HepG2 (cell line): ENCODE measurements around the gene RGS19. TPM values are rescaled to one million over a fixed set of nuclear protein-coding genes. Genes with fewer than 3 reads are reported as not detected.
A peak's percentile ranks its signal among the peaks of the same experiment; 100 is the strongest.

ENCODE experiments used
- E2F5 ChIP-seq: sonication (generic); formaldehyde crosslinking; conservative IDR thresholded peaks from 2 replicates; pipeline ENCODE4 v1.4.0; 2020; ENCODE audit warnings: missing genetic modification reagents
- ELF1 ChIP-seq: sonication (generic); formaldehyde crosslinking; IDR thresholded peaks from 2 replicates; pipeline ENCODE4 v1.4.0; 2020; ENCODE audit warnings: missing genetic modification reagents
- ETV5 ChIP-seq: IDR thresholded peaks from 2 replicates; pipeline ENCODE4 v1.6.1; 2018; ENCODE audit warnings: missing biosample characterization, missing genetic modification reagents, inconsistent platforms, borderline replicate concordance
- JUN ChIP-seq: sonication (generic); formaldehyde crosslinking; IDR thresholded peaks from 2 replicates; pipeline ENCODE4 v1.4.0; 2020; ENCODE audit warnings: mild to moderate bottlenecking, missing genetic modification reagents
- KDM4B ChIP-seq: sonication (generic); formaldehyde crosslinking; IDR thresholded peaks from 2 replicates; pipeline ENCODE4 v1.4.0; 2020; ENCODE audit warnings: missing genetic modification reagents
- KLF11 ChIP-seq: IDR thresholded peaks from 2 replicates; pipeline ENCODE4 v1.6.1; 2016; ENCODE audit warnings: missing compliant biosample characterization
- MED13 ChIP-seq: sonication (generic); formaldehyde crosslinking; IDR thresholded peaks from 2 replicates; pipeline ENCODE4 v1.5.0; 2020; ENCODE audit warnings: missing genetic modification reagents
- MIXL1 ChIP-seq: IDR thresholded peaks from 2 replicates; pipeline ENCODE4 v1.6.1; 2016
- NFAT5 ChIP-seq: sonication (generic); formaldehyde crosslinking; IDR thresholded peaks from 2 replicates; pipeline ENCODE4 v1.4.0; 2020; ENCODE audit warnings: missing genetic modification reagents
- PCBP2 ChIP-seq: fragments of 200-400 bp; formaldehyde crosslinking; optimal IDR thresholded peaks from 2 replicates; pipeline ENCODE3; 2018; ENCODE audit warnings: low read length, low read depth; ENCODE audit not compliant: poor library complexity, severe bottlenecking
- RXRA ChIP-seq: sonication (generic); formaldehyde crosslinking; IDR thresholded peaks from 2 replicates; pipeline ENCODE4 v1.5.1; 2020; ENCODE audit warnings: missing genetic modification reagents
- SRSF4 ChIP-seq: fragments of 200-400 bp; formaldehyde crosslinking; IDR thresholded peaks from one replicate; pipeline ENCODE4 v1.6.1; 2018; ENCODE audit warnings: mild to moderate bottlenecking, low read depth, low read length, moderate library complexity; ENCODE audit not compliant: poor library complexity, severe bottlenecking
- TARDBP ChIP-seq: sonication (generic); formaldehyde crosslinking; IDR thresholded peaks from 2 replicates; pipeline ENCODE4 v1.8.0; 2022; ENCODE audit warnings: mild to moderate bottlenecking, missing genetic modification reagents
- XBP1 ChIP-seq: sonication (generic); formaldehyde crosslinking; IDR thresholded peaks from 2 replicates; pipeline ENCODE4 v1.5.0; 2020; ENCODE audit warnings: missing genetic modification reagents
- YEATS2 ChIP-seq: sonication (generic); formaldehyde crosslinking; IDR thresholded peaks from 2 replicates; pipeline ENCODE4 v1.4.0; 2020; ENCODE audit warnings: missing genetic modification reagents, borderline replicate concordance
- ZBTB34 ChIP-seq: sonication (generic); formaldehyde crosslinking; IDR thresholded peaks from 2 replicates; pipeline ENCODE4 v1.8.0; 2022; ENCODE audit warnings: mild to moderate bottlenecking, missing genetic modification reagents
- ZBTB38 ChIP-seq: sonication (generic); formaldehyde crosslinking; IDR thresholded peaks from 2 replicates; pipeline ENCODE4 v1.5.1; 2020; ENCODE audit warnings: mild to moderate bottlenecking, missing genetic modification reagents
- ZBTB42 ChIP-seq: sonication (generic); formaldehyde crosslinking; IDR thresholded peaks from 2 replicates; pipeline ENCODE4 v1.5.0; 2020; ENCODE audit warnings: mild to moderate bottlenecking, missing genetic modification reagents
- ZNF572 ChIP-seq: sonication (generic); formaldehyde crosslinking; IDR thresholded peaks from 2 replicates; pipeline ENCODE4 v1.5.1; 2020; ENCODE audit warnings: mild to moderate bottlenecking, missing genetic modification reagents
- ZSCAN29 ChIP-seq: sonication (generic); formaldehyde crosslinking; conservative IDR thresholded peaks from 2 replicates; pipeline ENCODE4 v1.4.0; 2020; ENCODE audit warnings: mild to moderate bottlenecking, missing genetic modification reagents
- polyA plus RNA-seq, 8 experiments: library from polyadenylated mRNA; depleted of rRNA in 3 of 8; stranded (reverse) in 7 of 8; unstranded in 1 of 8; fragments of >200 nt; fragmentation: Illumina TruSeq in 4 of 8; extraction: Trizol in 4 of 8; gene quantifications; 2 replicates each; pipeline versions ENCODE4 v1.2.1 to v1.2.3, GENCODE V29; 2011 to 2016; ENCODE audit warnings: low read depth in 4 of 8, missing spikeins in 1 of 8, mixed read lengths in 1 of 8; ENCODE audit not compliant: insufficient read depth in 1 of 8
- total RNA-seq, 5 experiments: library from RNA; depleted of rRNA; stranded (reverse); fragments of >200 nt; fragmentation: Illumina TruSeq; extraction: Trizol; gene quantifications; 2 replicates each; pipeline ENCODE4 v1.2.3, GENCODE V29; 2016; ENCODE audit warnings: low read depth in 1 of 5

Gene RGS19
- total and polyA plus RNA-seq, 2 of the 13 experiments (the other 11 are each of a cell fraction or from before 2014, with no cell fraction given), result 10.7 to 11.9 TPM

GRCh38 chr20:64065062-64065973 is 14.0 kb downstream of the RGS19 start (continued):
- TF ChIP-seq NFAT5 (CRISPR knock-in tag), result no peak
- peak; percentile 95 for TF ChIP-seq RXRA
- TF ChIP-seq ZBTB42 (CRISPR knock-in tag), result no peak; the same call in 1 of the 2 replicates
- no peak for TF ChIP-seq MIXL1 (CRISPR knock-in tag)
- TF ChIP-seq ETV5, result no peak; the same call in none of the 2 replicates
- no peak for TF ChIP-seq PCBP2
- TF ChIP-seq ZSCAN29 (CRISPR knock-in tag), result peak; percentile 93
- peak; percentile 71; the same call in 1 of the 2 replicates for TF ChIP-seq ZNF572 (CRISPR knock-in tag)
- TF ChIP-seq SRSF4, result no peak
- TF ChIP-seq ZBTB38, result no peak
- peak; percentile 86; the same call in 1 of the 2 replicates for TF ChIP-seq KLF11
- peak; percentile 63; the same call in 1 of the 2 replicates for TF ChIP-seq JUN (CRISPR knock-in tag)
- no peak for TF ChIP-seq ELF1 (CRISPR knock-in tag)
- 0 out of 2 replicates have a peak, but pooled peaks have one; percentile 37 for TF ChIP-seq E2F5 (CRISPR knock-in tag)
- TF ChIP-seq YEATS2 (CRISPR knock-in tag), result peak; percentile 27; the same call in 1 of the 2 replicates
- TF ChIP-seq XBP1, result 0 out of 2 replicates have a peak, but pooled peaks have one; percentile 21
- TF ChIP-seq MED13 (CRISPR knock-in tag), result no peak
- 0 out of 2 replicates have a peak, but pooled peaks have one; percentile 34 for TF ChIP-seq ZBTB34 (CRISPR knock-in tag)
- TF ChIP-seq KDM4B (CRISPR knock-in tag), result no peak
- peak; percentile 74; the same call in 1 of the 2 replicates for TF ChIP-seq TARDBP (CRISPR knock-in tag)
